ENCODE measurements around the gene RUFY4. TPM values are rescaled to one million over a fixed set of nuclear protein-coding genes. Genes with fewer than 3 reads are reported as not detected.

Gene RUFY4
- total and polyA plus RNA-seq, 2 experiments from 2014 or later, result 0.27 TPM; not detected in 1

GRCh38 chr2:218027426-218028188 is 41.4 kb upstream of the RUFY4 start (continued):
- no peak for TF ChIP-seq STAT1 (IDR thresholded peaks at IDR 0.05; ENCODE audit: unreplicated experiment)
- no peak for TF ChIP-seq EZH2 (IDR thresholded peaks at IDR 0.05; ENCODE audit: low read depth, unreplicated experiment)
- TF ChIP-seq POLR2AphosphoS5 (IDR thresholded peaks at IDR 0.05; ENCODE audit: low read depth), result no peak
- no peak for TF ChIP-seq NANOG (IDR thresholded peaks at IDR 0.05; ENCODE audit: borderline replicate concordance)

- Mint-ChIP-seq H3K27me3 (ENCODE audit: insufficient read depth, low read depth, poor library complexity) (peaks cover 17% of the 10 kb centered on the region), H3K4me3 (no peak overlapping the region), H3K9me3 (no peaks in the 10 kb centered on the region), H3K36me3 (ENCODE audit: low read depth) (no peaks in the 10 kb centered on the region), H3K4me1 (peaks cover 23% of the 10 kb centered on the region), H3K27ac (no peak overlapping the region)
- Histone ChIP-seq H3K27ac (ENCODE audit: low read depth) (no peak overlapping the region), H3K4me3 (no peak overlapping the region), H3K27me3 (ENCODE audit: insufficient read depth) (peaks cover 7% of the 10 kb centered on the region), H4K20me1 (replicated peaks; ENCODE audit: insufficient read depth) (no peaks in the 10 kb centered on the region), H3F3A (replicated peaks; ENCODE audit: low read depth) (no peaks in the 10 kb centered on the region), H3K9me2 (ENCODE audit: insufficient read depth) (no peaks in the 10 kb centered on the region), H3K4me1 (ENCODE audit: insufficient read depth) (peaks cover 13% of the 10 kb centered on the region), H3K79me2 (replicated peaks; ENCODE audit: insufficient read depth) (no peaks in the 10 kb centered on the region), H3K4me2 (no peak overlapping the region), H2AFZ (no peak overlapping the region), H3K36me3 (ENCODE audit: insufficient read depth) (no peaks in the 10 kb centered on the region)
- ATAC-seq (no peak), DNase-seq (ENCODE audit: low spot score) (no peak)
- TF ChIP-seq EZH2phosphoT487 (IDR thresholded peaks at IDR 0.05; ENCODE audit: unreplicated experiment) (no peak), ETS1 (IDR thresholded peaks at IDR 0.05) (no peak), CTCF (conservative IDR thresholded peaks at IDR 0.05; ENCODE audit: low read depth in 2 of 2) (no peak), ZNF114 (CRISPR knock-in tag; IDR thresholded peaks at IDR 0.05) (no peak), EZH2 (IDR thresholded peaks at IDR 0.05; ENCODE audit: low read depth, unreplicated experiment) (no peak), STAT1 (IDR thresholded peaks at IDR 0.05; ENCODE audit: unreplicated experiment) (no peak), CREB1 (CRISPR knock-in tag; IDR thresholded peaks at IDR 0.05; ENCODE audit: low read depth) (no peak), ZNF462 (CRISPR knock-in tag; IDR thresholded peaks at IDR 0.05) (no peak), POLR2AphosphoS5 (IDR thresholded peaks at IDR 0.05; ENCODE audit: low read depth) (no peak), NANOG (IDR thresholded peaks at IDR 0.05; ENCODE audit: borderline replicate concordance) (no peak), ZNF331 (CRISPR knock-in tag; IDR thresholded peaks at IDR 0.05; ENCODE audit: low read depth) (no peak), REST (IDR thresholded peaks at IDR 0.05; ENCODE audit: unreplicated experiment) (no peak)
Measured at GRCh38 chr2:218028189-218028495, 40.9 kb upstream of the RUFY4 start.

Measured in GM23338 (cell line).